Activated gamma-delta T cell (primary cell): Measurements from ENCODE around the gene METTL21A.

Source experiments
- DNase-seq: peaks from one replicate; lab custom pipeline; 2025; lab: John Stamatoyannopoulos, UW

METTL21A gene

GRCh38 chr2:207624185-207625013, 795 bp downstream of the METTL21A start:
- DNase-seq, result peak; percentile 37

DNA sequence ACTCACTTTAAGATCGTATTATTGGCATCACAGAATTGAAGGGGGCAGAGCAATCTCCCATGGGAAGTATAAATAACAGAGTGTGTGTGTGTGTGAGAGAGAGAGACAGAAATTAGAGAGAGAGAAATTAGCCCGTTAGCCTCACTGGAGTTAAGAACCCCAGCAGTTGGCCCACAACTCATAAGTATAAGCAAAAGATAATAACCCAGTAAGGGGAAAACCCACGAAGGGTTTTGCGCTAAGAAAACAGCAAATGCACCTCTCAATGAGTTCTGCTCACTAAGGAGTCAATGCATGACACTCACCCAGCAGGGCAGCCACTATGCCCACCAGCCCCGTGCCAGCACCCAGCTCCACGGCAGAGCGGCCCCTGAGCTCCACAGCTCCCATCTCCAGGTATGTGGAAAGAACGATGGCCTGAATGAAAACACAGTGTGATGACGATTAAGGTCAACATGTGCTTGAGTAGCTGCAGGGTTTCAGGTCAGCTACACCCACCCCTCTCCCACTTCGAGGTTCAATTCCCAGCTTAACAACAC, 3.6 kb downstream of the METTL21A start:
- no peak for DNase-seq

- DNase-seq, result no peak
Observed at GRCh38 chr2:207619764-207620203, 5.4 kb downstream of the METTL21A start.

GRCh38 chr2:207617011-207617671, 8.1 kb downstream of the METTL21A start:
- no peak for DNase-seq

GRCh38 chr2:207616185-207616584, 9.0 kb downstream of the METTL21A start:
- no peak for DNase-seq

DNA sequence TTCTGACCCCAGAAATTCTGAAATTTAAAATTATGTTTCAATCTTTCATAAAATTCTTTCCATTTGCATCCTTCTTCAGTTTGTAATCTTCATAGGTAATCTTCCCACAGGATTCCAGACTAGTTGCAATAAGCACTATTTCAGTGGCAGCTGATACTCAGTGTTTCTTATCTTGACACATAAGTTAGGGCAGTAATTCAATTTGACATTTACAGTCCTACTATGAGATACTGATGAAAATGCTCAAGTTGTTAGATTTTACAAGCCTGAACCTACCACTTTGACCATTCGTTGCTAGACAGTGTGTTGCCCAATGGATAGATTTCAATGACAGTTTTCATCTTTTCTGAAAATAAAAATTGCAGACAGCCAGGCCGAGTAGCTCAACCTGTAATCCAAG, 10.4 kb downstream of the METTL21A start:
- no peak for DNase-seq

DNA sequence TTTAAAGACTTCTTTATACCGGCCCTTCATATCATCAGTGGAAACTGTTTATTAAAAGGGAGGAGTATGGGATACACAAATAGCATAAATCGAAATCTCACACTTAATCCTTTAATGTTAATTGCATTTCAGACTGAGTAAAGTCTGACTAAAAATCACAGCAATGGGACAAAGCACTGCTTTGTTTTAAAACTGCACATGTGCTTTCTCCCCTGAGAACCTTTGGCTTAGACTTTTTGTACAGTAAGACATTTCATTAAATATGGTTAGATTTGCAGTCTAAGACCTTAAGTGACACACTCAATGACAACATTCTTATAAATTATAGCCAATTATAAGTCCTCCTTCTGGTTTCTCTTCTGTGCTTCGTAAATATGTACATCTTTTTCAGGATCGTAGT, 12.5 kb downstream of the METTL21A start:
- no peak for DNase-seq

GRCh38 chr2:207606829-207607228, 18.4 kb downstream of the METTL21A start:
- DNase-seq, result no peak

GRCh38 chr2:207606399-207606798, 18.8 kb downstream of the METTL21A start:
- DNase-seq, result no peak

DNA sequence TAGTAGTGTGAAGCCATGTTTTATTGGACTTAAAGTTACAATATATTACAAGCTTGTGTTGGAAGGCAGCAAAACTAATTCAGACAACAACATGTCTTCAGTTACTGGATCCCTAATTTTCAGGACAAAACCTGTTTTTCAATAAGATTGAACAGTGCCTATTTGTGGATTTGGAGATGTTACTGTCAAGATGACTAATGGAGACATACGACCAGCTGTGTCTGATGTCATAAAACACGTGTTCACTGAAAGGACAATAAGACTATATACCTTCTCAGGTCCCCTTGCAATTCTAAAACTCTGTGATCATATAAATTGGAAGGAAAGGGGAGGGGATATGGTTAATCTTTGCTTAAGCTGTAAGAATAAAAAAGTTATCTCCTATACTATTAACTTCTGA, 21.7 kb downstream of the METTL21A start:
- no peak for DNase-seq

- DNase-seq, result no peak
Observed at GRCh38 chr2:207601774-207602173, 23.4 kb downstream of the METTL21A start.

DNA sequence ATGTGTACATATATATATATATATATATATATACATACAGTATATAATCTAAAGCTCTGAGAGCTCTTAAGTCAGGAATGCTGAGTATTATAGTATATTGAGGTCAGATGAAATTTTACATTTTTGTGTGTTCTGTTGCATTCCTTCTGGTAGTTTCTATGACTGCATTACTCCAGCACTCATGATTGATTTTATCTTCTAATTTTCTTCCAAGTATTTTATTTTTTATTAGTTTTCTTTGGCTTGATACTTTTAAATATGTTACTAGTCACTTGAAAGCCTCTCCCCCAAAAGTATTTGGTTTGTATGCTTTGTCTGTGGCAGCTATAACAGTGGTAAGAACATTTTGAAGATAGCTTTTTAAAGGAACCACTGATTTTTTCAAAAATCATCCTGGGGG, 25.0 kb downstream of the METTL21A start:
- no peak for DNase-seq

GRCh38 chr2:207599636-207600035, 25.6 kb downstream of the METTL21A start:
- DNase-seq, result no peak

DNA sequence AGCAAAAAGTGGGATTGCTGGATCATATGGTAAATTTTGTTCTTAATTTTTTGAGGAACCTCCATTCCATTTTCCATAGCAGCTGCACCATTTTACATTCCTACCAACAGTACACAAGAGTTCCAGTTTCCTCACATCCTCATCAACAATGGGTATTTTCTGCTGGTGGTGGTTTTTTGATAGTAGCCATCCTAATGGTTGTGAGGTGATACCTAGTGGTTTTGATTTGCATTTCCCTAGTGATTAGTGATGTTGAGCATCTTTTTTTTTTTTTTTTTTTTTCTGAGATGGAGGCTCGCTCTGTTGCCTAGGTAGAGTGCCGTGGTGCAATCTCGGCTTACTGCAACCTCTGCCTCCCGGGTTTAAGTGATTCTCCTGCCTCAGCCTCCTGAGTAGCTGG, 30.5 kb downstream of the METTL21A start:
- DNase-seq, result no peak

DNA sequence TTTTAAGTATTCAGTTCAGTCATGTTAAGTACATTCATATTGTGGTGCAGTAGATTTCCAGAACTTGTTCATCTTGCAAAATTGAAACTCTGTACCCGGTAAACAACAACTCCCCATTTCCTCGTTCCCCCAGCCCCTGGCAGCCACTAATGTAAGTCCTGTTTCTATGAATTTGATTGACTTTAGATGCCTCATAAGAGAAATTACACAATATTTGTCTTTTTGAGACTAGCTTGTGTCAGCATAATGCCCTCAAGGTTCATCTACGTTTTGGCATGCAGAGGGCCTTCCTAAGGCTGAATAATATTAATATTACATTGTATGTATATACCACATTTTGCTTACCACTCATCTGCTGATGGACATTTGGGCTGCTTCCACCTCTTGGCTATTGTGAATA, 30.9 kb downstream of the METTL21A start:
- DNase-seq, result no peak

DNA sequence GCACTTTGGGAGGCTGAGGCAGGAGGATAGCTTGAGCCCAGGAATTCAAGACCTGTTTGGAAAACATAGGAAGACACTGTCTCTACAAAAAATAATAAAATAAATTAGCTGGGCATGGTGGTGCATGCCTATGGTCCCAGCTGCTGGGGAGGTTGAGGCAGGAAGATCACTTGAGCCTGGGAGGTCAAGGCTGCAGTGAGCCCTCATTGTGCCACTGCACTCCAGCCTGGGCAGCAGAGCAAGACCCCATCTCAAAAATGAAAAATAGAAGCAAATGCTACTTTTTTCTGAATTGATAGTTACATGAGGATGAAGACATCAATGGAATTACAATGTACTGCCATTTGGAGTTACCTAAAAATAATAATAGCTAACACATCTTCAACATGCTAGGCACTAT, 31.9 kb downstream of the METTL21A start:
- DNase-seq, result no peak

DNA sequence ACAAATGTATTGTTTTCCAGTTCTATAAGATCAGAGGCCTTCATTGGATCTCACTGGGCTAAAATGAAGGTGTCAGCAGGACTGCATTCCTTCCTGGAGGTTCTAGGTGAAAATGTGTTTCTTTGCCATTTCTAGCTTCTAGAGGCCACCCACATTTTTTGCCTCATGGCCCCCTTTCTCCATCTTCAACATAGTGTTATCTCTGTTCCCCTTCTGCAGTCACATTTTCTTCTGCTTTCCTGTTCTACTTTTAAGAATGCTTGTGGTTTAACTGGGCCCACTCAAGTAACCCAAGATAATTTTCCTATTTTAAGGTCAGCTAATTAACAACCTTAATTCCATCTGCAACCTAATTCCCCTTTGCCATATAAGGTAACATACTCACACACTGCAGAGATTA, 36.1 kb downstream of the METTL21A start:
- DNase-seq, result no peak

- no peak for DNase-seq
Observed at GRCh38 chr2:207587305-207587704, 37.9 kb downstream of the METTL21A start.

DNA sequence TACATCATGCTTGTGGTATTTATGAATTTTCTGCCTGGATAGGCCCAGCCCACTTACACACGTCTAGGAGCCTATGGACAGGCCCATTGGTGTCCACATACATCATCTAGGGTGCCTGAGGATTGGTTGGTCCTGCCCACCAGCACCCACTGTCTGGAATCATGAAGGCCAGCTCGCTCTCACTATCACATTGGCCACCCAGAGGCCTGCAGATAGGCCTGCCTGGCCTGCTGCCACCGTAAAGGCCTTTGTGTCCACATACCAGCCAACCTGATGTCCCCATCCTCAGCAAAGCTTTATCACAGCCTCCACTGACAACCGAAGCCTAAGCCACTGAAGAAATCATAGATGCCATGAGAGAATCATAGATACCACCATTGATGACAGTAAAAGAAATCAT, 40.2 kb downstream of the METTL21A start:
- no peak for DNase-seq

DNA sequence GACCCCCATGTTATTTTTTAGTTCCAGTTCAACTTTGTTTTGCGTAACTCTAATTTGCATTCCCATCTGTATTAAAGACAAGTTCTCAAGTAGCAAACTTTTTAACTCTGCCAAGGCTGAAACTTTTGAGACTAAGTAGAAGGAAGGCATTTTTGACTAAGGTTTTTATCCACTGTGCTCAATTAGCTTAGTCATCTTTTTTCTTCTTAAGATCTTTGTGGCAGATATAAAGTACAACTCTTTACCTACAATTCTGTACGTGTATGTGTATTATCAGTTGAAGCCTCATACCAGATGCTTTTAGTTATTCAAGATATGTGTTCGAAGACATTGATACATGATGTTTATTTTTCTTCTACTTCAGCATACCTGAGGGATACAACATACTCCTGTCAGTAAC, 53.8 kb downstream of the METTL21A start:
- DNase-seq, result no peak

- no peak for DNase-seq
Observed at GRCh38 chr2:207567671-207568070, 57.5 kb downstream of the METTL21A start.

DNA sequence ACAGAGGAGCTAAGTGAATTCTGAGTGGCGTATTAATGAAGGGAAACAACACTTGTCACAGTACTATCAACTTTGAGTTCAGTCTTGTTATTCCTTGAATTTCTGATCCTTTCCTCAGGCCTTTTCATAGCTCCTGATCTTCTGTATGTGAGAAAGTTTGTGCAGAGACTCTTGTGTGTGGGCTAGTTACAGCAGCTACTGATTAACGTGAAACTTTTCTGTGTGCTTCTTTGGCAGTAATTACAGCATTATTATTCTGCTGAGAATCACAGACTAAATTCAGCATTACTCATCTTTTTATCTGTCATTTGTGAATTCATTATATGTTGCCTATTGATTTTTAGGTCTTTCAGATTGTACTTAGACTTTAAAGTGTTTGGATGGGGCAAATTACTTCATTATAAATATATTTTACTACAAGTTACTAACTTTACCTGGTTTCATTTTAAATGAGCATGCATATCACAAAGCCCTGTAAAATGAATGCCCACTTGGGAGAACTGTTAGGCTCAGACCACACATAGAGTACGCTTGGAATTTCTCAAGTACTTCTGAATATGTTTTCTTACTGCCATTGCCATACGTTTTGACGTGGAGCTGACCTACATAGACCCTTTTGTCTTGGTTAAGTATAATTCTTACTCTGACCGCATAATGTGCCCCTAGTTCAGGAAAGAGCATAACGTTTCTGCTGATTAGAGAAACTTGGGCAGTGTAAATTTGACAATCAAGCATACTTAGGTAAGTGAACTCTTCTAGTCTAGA, 59.3 kb downstream of the METTL21A start:
- DNase-seq, result no peak
